Adrenal gland (tissue), 5 donors: ENCODE measurements around the gene NHLH2.

Experiments used
- CTCF ChIP-seq, 6 experiments: fragments of 450-650 bp in 4 of 6; fragments of 200-600 bp in 2 of 6; sonication (generic) in 1 of 6; IDR thresholded peaks; 1 replicate in 5 of 6; 2 replicates in 1 of 6; pipeline versions ENCODE4 v1.5.1 to v1.8.0; 2016 to 2021; ENCODE audit warnings: antibody characterized with exemption in 6 of 6, mild to moderate bottlenecking in 2 of 6, moderate library complexity in 1 of 6
- POLR2A ChIP-seq, 2 donors: fragments of 450-650 bp; IDR thresholded peaks; one replicate each; pipeline ENCODE4 v1.6.1; 2017; ENCODE audit warnings: antibody characterized with exemption in 2 of 2, mild to moderate bottlenecking in 2 of 2, moderate library complexity in 1 of 2
- donor health status: DM: no; HTN: no; CAD: no.

DNA sequence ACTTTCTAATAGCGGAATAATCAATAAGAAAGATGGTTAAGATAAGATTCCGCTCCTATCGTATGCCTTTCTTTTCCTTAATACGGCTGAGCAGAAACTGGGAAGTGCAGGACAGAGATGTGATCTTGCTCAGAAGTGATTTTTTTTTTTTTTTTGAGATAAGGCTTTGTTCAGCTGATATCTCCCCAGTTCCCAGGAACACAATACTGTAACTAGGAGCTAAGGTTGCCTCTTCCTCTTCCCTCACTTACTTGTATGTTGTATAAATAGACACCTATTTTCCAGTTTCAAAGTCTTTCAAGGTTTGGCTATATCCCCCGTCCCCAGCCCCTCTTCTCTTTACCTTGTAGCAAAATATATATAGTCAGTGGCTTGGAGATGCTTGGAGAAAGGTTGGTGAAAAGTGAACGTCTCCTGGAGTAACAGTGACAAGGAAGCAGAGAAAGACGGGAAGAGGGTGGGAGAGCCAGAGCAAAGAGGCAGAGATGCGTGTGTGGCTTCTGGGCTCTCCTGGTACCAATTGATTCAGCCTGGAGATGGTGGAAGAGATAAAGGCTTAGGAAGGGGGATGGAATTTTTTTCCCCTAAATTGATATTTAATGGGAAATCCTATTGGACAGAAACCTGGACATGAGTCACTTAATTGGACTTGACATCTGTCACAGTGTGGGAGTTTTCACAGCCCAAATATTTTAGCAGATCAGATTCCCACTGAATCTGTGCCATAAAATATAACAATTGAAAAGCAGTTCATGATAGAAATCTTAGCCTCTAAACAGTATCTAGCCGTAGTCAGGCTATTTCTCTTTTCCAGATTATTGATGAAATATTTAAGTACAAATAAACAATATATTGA, at the start of gene NHLH2:
- TF ChIP-seq CTCF (IDR thresholded peaks at IDR 0.05) (no peak), POLR2A (IDR thresholded peaks at IDR 0.05) (no peak)
